OCI-LY7 (cell line): ENCODE results near the gene FCRL6.

Experiments
- CTCF ChIP-seq: fragments of 200-600 bp; sonication (generic); conservative IDR thresholded peaks from 2 replicates; pipeline ENCODE4 v1.5.1; 2014; ENCODE audit warnings: mild to moderate bottlenecking, antibody characterized with exemption, low read length, moderate library complexity, mixed read lengths
- EZH2phosphoT487 ChIP-seq: fragments of 200-600 bp; sonication (generic); IDR thresholded peaks from 2 replicates; pipeline ENCODE4 v1.6.1; 2018; ENCODE audit warnings: low read depth, borderline replicate concordance, mild to moderate bottlenecking, mixed run types, antibody characterized with exemption, low read length, moderate library complexity, mixed read lengths

- no peak for TF ChIP-seq EZH2phosphoT487
- no peak for TF ChIP-seq CTCF
These were observed 2.0 kb downstream of the FCRL6 start for GRCh38 chr1:159803956-159804689.
